Vagina (tissue), 2 donors: ENCODE data around the gene GTF2IRD1.

Experiments
- POLR2A ChIP-seq, 2 donors: fragments of 450-650 bp; IDR thresholded peaks; one replicate each; pipeline ENCODE4 v1.6.1; 2017; ENCODE audit warnings: antibody characterized with exemption in 2 of 2, mild to moderate bottlenecking in 2 of 2, moderate library complexity in 2 of 2
- POLR2AphosphoS5 ChIP-seq, 2 donors: sonication (generic); formaldehyde crosslinking; IDR thresholded peaks; one replicate each; pipeline ENCODE4 v1.9.0; 2017; ENCODE audit warnings: antibody characterized with exemption in 2 of 2, mild to moderate bottlenecking in 2 of 2, low read depth in 1 of 2; ENCODE audit not compliant: insufficient read depth in 1 of 2
- TF ChIP-seq, protein P1 (sequence below), 3 experiments: fragments of 450-650 bp in 2 of 3; fragments of 200-600 bp in 1 of 3; sonication (generic) in 1 of 3; IDR thresholded peaks; one replicate each; pipeline ENCODE4 v1.5.1; 2017 to 2019; ENCODE audit warnings: antibody characterized with exemption in 3 of 3, mild to moderate bottlenecking in 2 of 3, moderate library complexity in 2 of 3

- TF ChIP-seq, protein P1, sequence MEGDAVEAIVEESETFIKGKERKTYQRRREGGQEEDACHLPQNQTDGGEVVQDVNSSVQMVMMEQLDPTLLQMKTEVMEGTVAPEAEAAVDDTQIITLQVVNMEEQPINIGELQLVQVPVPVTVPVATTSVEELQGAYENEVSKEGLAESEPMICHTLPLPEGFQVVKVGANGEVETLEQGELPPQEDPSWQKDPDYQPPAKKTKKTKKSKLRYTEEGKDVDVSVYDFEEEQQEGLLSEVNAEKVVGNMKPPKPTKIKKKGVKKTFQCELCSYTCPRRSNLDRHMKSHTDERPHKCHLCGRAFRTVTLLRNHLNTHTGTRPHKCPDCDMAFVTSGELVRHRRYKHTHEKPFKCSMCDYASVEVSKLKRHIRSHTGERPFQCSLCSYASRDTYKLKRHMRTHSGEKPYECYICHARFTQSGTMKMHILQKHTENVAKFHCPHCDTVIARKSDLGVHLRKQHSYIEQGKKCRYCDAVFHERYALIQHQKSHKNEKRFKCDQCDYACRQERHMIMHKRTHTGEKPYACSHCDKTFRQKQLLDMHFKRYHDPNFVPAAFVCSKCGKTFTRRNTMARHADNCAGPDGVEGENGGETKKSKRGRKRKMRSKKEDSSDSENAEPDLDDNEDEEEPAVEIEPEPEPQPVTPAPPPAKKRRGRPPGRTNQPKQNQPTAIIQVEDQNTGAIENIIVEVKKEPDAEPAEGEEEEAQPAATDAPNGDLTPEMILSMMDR (IDR thresholded peaks at IDR 0.05): no peak
- no peak for TF ChIP-seq POLR2AphosphoS5 (IDR thresholded peaks at IDR 0.05; ENCODE audit: insufficient read depth in 1 of 2, low read depth in 1 of 2)
- no peak for TF ChIP-seq POLR2A (IDR thresholded peaks at IDR 0.05)
Measured at GRCh38 chr7:74501298-74501697, 47.6 kb downstream of the GTF2IRD1 start.
